Stimulated activated CD4-positive, alpha-beta T cell treated with anti-CD3 and anti-CD28 coated beads, Interleukin-1b, Interleukin-23, amount 100 ng/mL, for 4 hours (primary cell): ENCODE results near the gene HVCN1.

Source experiments
- DNase-seq, 2 donors: peaks; one replicate each; pipeline ENCODE4 v3.0.0-alpha.2; 2020; ENCODE audit warnings: low read depth in 2 of 2

HVCN1 gene

GRCh38 chr12:110619534-110619953 is 69.4 kb downstream of the HVCN1 start:
- DNase-seq = no peak

- no peak for DNase-seq
These were observed 72.3 kb downstream of the HVCN1 start for GRCh38 chr12:110616471-110617115.

GRCh38 chr12:110615171-110615570 is 73.7 kb downstream of the HVCN1 start:
- no peak for DNase-seq

- DNase-seq = peak; percentile 92 to 96
These were observed 74.9 kb downstream of the HVCN1 start, which contains the start of gene TCTN1 for GRCh38 chr12:110613771-110614684. TCTN1 (plus strand) TSS chr12:110614129; CDS start chr12:110614183, 54 bp downstream.

- no peak for DNase-seq
These were observed 75.7 kb downstream of the HVCN1 start for GRCh38 chr12:110613071-110613770.

- DNase-seq = no peak
These were observed 82.7 kb downstream of the HVCN1 start for GRCh38 chr12:110606253-110606611.

- DNase-seq = peak in 1 of 2 donors; percentile 39
These were observed 86.7 kb downstream of the HVCN1 start for GRCh38 chr12:110602085-110602814.

GRCh38 chr12:110600254-110600653 is 88.7 kb downstream of the HVCN1 start:
- no peak for DNase-seq

- no peak for DNase-seq
These were observed 89.6 kb downstream of the HVCN1 start for GRCh38 chr12:110599334-110599733.
